ENCODE data around the gene RPS19BP1. TPM values are rescaled to one million over a fixed set of nuclear protein-coding genes. Genes with fewer than 3 reads are reported as not detected.

Gene RPS19BP1
- total RNA-seq, 6 donors from 2014 or later, result 71.2 to 168 (median 106) TPM

- H3K9me3 ChIP-seq, result no peaks in the 10 kb centered on the region
Observed at GRCh38 chr22:39567135-39567946, 34.8 kb upstream of the RPS19BP1 start.

GRCh38 chr22:39565414-39565944, 32.9 kb upstream of the RPS19BP1 start:
- no peak for ATAC-seq (ENCODE audit: low FRiP score in 2 of 2)
- WGBS, 2 donors, result 91 to 94% methylated on average over 5 of the region's 5 CpGs
- H3K27ac ChIP-seq, result no peak overlapping the region
- H3K36me3 ChIP-seq, result no peaks in the 10 kb centered on the region
- no peak for DNase-seq
- H3K9me3 ChIP-seq, result no peaks in the 10 kb centered on the region
- no peak for TF ChIP-seq EP300 (IDR thresholded peaks at IDR 0.05)
- no peak for TF ChIP-seq POLR2A (IDR thresholded peaks at IDR 0.05)
- TF ChIP-seq POLR2AphosphoS5 (IDR thresholded peaks at IDR 0.05), result no peak
- no peak for TF ChIP-seq CTCF (IDR thresholded peaks at IDR 0.05)
- H3K4me1 ChIP-seq, result peaks cover 0 to 2% (median 0%) of the 10 kb centered on the region in 4 donors
- no peak overlapping the region for H3K4me3 ChIP-seq
- no peaks in the 10 kb centered on the region for H3K27me3 ChIP-seq

More at GRCh38 chr22:39567135-39567946, 34.8 kb upstream of the RPS19BP1 start:
- H3K27me3 ChIP-seq, result no peaks in the 10 kb centered on the region
- 48 to 51% methylated on average over 14 of the region's 14 CpGs for WGBS, 2 donors
- no peaks in the 10 kb centered on the region for H3K36me3 ChIP-seq
- TF ChIP-seq POLR2AphosphoS5 (IDR thresholded peaks at IDR 0.05), result no peak
- no peak for TF ChIP-seq POLR2A (IDR thresholded peaks at IDR 0.05)
- TF ChIP-seq EP300 (IDR thresholded peaks at IDR 0.05), result no peak
- TF ChIP-seq CTCF (IDR thresholded peaks at IDR 0.05), result no peak
- no peak overlapping the region for H3K4me3 ChIP-seq
- H3K4me1 ChIP-seq, result peaks cover 0 to 2% (median 0%) of the 10 kb centered on the region in 4 donors
- ATAC-seq (ENCODE audit: low FRiP score in 2 of 2), result no peak
- no peak overlapping the region for H3K27ac ChIP-seq
- DNase-seq, result no peak

GRCh38 chr22:39563571-39564428, 31.3 kb upstream of the RPS19BP1 start:
- Histone ChIP-seq H3K4me1 (peaks cover 0 to 2% (median 0%) of the 10 kb centered on the region in 4 donors), H3K9me3 (no peaks in the 10 kb centered on the region), H3K27ac (no peak overlapping the region), H3K27me3 (peaks cover 0 to 6% (median 0%) of the 10 kb centered on the region in 4 donors), H3K36me3 (no peaks in the 10 kb centered on the region), H3K4me3 (no peak overlapping the region)
- no peak for TF ChIP-seq POLR2AphosphoS5 (IDR thresholded peaks at IDR 0.05)
- TF ChIP-seq CTCF (IDR thresholded peaks at IDR 0.05), result no peak
- TF ChIP-seq EP300 (IDR thresholded peaks at IDR 0.05), result no peak
- TF ChIP-seq POLR2A (IDR thresholded peaks at IDR 0.05), result no peak
- no peak for DNase-seq
- no peak for ATAC-seq (ENCODE audit: low FRiP score in 2 of 2)
- WGBS, 2 donors, result 78 to 83% methylated on average over 7 of the region's 7 CpGs

GRCh38 chr22:39562839-39563489, 30.4 kb upstream of the RPS19BP1 start:
- no peaks in the 10 kb centered on the region for H3K36me3 ChIP-seq
- ATAC-seq (ENCODE audit: low FRiP score in 2 of 2) (no peak), DNase-seq (no peak)
- H3K4me1 ChIP-seq, result peaks cover 4 to 8% (median 6%) of the 10 kb centered on the region in 4 donors
- TF ChIP-seq POLR2AphosphoS5 (IDR thresholded peaks at IDR 0.05) (no peak), CTCF (IDR thresholded peaks at IDR 0.05) (no peak), POLR2A (IDR thresholded peaks at IDR 0.05) (no peak), EP300 (IDR thresholded peaks at IDR 0.05) (no peak)
- H3K27ac ChIP-seq, result no peak overlapping the region
- H3K4me3 ChIP-seq, result no peak overlapping the region
- H3K27me3 ChIP-seq, result peaks cover 0 to 14% (median 6%) of the 10 kb centered on the region in 4 donors
- no peaks in the 10 kb centered on the region for H3K9me3 ChIP-seq
- WGBS, 2 donors, result 78% methylated on average over 9 of the region's 9 CpGs
